GM10248 (cell line): ENCODE data around the gene CHIC2.

Experiments
- CTCF ChIA-PET: fragments of 300-600 bp; sonication (Branson Sonifier 250); formaldehyde crosslinking; extraction: SDS; loops from one replicate; lab custom pipeline; 2021; ENCODE audit warnings: antibody characterized with exemption; lab: Yijun Ruan, JAX
- POLR2A ChIA-PET: fragments of 350-650 bp; sonication (Branson Sonifier 250); formaldehyde crosslinking; extraction: SDS; loops from one replicate; lab custom pipeline; 2020; ENCODE audit warnings: antibody characterized with exemption; lab: Yijun Ruan, JAX
- DNase-seq: peaks from one replicate; pipeline ENCODE4 v3.0.0; 2012; ENCODE audit errors: extremely low spot score
- TF ChIP-seq, protein P1 (sequence below): IDR thresholded peaks from 2 replicates; pipeline ENCODE4 v1.5.1; 2012; ENCODE audit warnings: mild to moderate bottlenecking, low read depth; ENCODE audit errors: extremely low read depth, missing control alignments, control extremely low read depth

CHIC2 gene

DNA sequence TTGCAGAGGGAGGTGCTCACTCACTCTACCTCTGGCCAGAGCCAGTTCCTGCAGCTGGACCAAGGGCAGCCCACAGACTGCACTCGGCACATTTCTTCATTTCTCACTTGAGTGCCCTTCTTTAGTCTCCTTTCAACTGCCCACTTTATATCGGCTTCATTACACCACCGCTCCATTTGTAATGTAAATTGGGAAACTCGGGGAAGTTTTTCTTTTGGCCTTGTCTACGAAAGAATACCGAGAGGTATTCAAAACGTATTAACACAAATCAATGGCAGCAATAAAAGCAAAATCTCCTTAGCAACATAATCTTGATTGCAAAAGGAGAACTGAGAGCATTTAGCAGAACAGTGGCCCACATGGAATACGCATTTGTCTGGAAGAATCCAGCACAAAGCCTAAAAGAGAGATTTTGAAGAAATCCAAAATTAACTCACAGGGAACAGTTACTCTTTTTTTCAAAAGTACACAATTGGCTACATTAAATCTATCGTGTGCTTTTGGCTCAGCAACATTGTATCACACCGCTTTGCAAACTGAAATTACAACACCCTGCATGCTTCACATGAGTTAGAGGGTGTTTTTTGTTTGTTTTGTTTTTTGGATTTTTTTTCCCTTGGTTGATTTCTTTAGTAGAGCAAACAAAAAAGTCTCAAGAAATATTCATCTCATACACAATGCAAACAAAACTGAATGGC, 62.6 kb downstream of the CHIC2 start:
- ChIA-PET CTCF (no interaction called here), POLR2A (no interaction called here)
- no peak for DNase-seq
- TF ChIP-seq, protein P1, sequence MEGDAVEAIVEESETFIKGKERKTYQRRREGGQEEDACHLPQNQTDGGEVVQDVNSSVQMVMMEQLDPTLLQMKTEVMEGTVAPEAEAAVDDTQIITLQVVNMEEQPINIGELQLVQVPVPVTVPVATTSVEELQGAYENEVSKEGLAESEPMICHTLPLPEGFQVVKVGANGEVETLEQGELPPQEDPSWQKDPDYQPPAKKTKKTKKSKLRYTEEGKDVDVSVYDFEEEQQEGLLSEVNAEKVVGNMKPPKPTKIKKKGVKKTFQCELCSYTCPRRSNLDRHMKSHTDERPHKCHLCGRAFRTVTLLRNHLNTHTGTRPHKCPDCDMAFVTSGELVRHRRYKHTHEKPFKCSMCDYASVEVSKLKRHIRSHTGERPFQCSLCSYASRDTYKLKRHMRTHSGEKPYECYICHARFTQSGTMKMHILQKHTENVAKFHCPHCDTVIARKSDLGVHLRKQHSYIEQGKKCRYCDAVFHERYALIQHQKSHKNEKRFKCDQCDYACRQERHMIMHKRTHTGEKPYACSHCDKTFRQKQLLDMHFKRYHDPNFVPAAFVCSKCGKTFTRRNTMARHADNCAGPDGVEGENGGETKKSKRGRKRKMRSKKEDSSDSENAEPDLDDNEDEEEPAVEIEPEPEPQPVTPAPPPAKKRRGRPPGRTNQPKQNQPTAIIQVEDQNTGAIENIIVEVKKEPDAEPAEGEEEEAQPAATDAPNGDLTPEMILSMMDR = no peak

DNA sequence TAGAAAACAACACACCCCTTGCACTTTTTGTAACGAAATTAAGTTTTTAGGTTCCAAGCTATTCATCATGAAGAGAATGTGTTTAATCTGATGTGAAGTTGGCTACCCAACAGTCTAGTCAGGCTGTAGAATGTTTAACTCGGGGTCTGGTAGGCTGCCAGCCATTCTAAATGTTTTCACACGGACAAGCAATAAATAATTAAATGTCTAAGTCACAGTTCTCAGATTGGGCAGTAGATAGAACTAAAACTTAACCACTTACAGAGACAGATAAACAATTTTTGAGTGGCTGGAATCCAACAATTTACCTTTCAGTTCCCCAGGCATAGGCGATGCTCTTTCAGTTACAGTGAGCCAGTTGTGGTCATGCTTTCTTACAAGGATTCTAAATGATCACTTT, 66.5 kb downstream of the CHIC2 start:
- TF ChIP-seq, protein P1 = no peak
- ChIA-PET CTCF (interaction anchor here (0.9 kb wide), 1 partner anchor 12 kb away, joined by 3 read pairs; no protein-coding TSS in a partner anchor), POLR2A (no interaction called here)
- no peak for DNase-seq

DNA sequence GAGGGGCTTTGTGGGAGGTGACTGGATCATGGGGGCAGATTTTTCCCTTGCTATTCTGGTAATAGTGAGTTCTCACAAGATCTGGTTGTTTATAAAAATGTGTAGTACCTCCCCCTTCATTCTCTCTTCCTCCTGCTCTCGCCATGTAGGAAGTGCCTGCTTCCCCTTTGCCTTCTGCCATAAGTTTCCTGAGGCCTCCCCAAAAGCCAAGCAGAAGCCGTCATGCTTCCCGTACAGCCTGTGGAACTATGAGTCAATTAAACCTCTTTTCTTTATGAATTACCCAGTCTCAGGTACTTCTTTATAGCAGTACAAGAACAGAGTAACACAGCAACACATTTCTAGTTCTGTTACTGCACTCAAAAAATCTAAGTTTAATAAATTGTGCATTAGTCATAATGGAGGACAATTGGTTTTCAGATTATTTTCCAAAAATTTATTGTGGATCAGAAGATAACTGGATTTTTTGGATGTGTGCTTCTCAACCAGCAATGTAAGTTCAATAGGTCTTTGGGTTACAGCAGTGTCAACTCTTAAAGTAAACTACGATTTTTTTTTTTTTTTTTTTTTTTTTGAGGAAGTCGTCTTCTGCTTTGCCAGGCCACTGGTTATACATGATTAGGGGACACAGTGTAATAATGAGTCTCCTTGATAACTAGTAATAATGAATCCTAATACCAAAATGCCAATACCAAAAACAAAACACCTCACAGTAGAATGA, 69.9 kb downstream of the CHIC2 start:
- TF ChIP-seq, protein P1 = no peak
- ChIA-PET POLR2A (no interaction called here), CTCF (no interaction called here)
- DNase-seq = no peak

DNA sequence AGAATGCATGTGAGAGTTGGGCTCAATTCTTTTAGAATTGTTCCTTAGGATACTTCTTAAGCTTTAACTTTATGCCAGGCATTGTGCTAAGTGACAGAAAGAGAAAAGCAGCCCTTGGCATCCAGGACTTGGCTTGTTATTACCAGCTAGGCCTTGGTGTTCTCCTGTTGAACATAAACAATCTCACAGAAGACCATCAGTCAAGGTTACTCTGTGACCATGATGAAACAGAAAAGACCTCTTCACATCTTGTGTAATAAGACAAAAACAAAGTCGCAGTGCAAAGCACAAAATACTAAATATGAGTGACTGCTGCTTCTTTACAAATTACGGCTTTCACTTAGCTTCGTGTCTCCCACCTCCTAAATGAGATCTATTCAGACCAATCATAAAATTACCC, 71.6 kb downstream of the CHIC2 start:
- TF ChIP-seq, protein P1 = no peak
- ChIA-PET CTCF (interaction anchor here (0.9 kb wide), 1 partner anchor 14 kb away, joined by 3 read pairs; no protein-coding TSS in a partner anchor), POLR2A (no interaction called here)
- DNase-seq = no peak

DNA sequence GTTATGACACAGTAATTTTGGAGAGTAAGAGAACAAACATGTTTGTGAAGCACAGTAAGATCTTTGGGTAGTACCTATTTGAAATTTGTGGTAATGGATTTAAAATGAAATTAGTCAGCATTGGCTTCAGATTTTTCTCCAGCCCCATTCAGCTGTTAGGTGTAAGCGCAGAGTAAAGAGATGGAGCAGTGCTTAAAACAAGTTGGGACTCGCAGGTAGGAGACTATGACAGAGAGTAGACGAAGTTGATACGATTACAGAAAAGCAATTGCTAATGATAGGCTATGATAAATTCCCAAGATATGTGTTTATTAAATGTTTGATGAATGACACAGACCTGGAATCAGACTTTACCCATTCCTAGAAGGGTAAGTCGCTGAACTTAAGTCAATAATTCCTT, 72.6 kb downstream of the CHIC2 start:
- TF ChIP-seq, protein P1 = no peak
- no peak for DNase-seq
- ChIA-PET POLR2A (no interaction called here), CTCF (no interaction called here)

DNA sequence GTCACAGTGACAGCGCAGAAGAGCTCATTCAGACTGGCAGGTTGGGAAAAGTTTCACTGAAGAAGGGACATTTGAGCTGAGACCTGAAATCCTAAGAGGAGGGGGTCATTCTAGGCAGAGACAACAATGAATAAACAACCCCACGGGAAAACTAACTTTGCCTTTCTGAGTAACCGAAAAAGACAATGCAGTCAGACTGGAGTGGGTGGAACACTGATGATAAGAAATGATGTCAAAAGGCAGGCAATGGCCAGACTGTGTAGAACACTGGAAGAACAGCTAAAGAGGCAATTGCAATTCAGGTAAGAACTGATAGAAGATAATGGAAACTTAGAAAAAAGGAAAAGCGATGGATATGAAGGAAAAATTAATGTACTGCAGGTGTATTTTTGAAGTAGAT, 73.8 kb downstream of the CHIC2 start:
- POLR2A ChIA-PET = no interaction called here
- CTCF ChIA-PET = interaction anchor here (1.1 kb wide), 2 partner anchors 9 to 14 kb away, joined by 3 to 6 read pairs; no protein-coding TSS in a partner anchor
- TF ChIP-seq, protein P1 = no peak
- DNase-seq = no peak
